Heart left ventricle (tissue), 16 donors: ENCODE results near the gene EDRF1. TPM values are rescaled to one million over a fixed set of nuclear protein-coding genes. Genes with fewer than 3 reads are reported as not detected.
"Not testable (repeated sequence)": the region's sequence is repeated elsewhere in the genome, so short reads cannot be mapped to it uniquely, and the experiment has no call there.

Experiments used
- ATAC-seq, 4 donors: fragments of 200-7000 bp; cut with Tn5 transposase; one replicate each; pipeline ENCODE4 v1.9.1; 2020 to 2022; ENCODE audit warnings: moderate library complexity in 4 of 4, mild to moderate bottlenecking in 3 of 4, moderate number of reproducible peaks in 1 of 4
- DNase-seq, 5 donors: peaks; one replicate each; pipeline ENCODE4 v3.0.0-alpha.2; 2020
- H3K27ac ChIP-seq, 12 donors: fragments of 200-600 bp; sonication (generic) in 4 of 12; one replicate each; pipeline versions ENCODE4 v1.5.0 to v1.8.0; 2016 to 2022; ENCODE audit warnings: mild to moderate bottlenecking in 2 of 12
- H3K27me3 ChIP-seq, 9 donors: fragments of 200-600 bp; sonication (generic) in 2 of 9; one replicate each; pipeline versions ENCODE4 v1.5.1 to v1.8.0; 2016 to 2022; ENCODE audit warnings: mild to moderate bottlenecking in 3 of 9
- H3K36me3 ChIP-seq, 9 donors: fragments of 200-600 bp; sonication (generic) in 2 of 9; one replicate each; pipeline versions ENCODE4 v1.5.0 to v1.8.0; 2018 to 2022; ENCODE audit warnings: mild to moderate bottlenecking in 2 of 9
- H3K4me1 ChIP-seq, 12 donors: fragments of 200-600 bp; sonication (generic) in 4 of 12; one replicate each; pipeline versions ENCODE4 v1.5.0 to v1.8.0; 2016 to 2022; ENCODE audit warnings: mild to moderate bottlenecking in 3 of 12
- H3K4me3 ChIP-seq, 12 donors: fragments of 200-600 bp; sonication (generic) in 4 of 12; one replicate each; pipeline versions ENCODE4 v1.5.0 to v1.8.0; 2017 to 2022; ENCODE audit warnings: mild to moderate bottlenecking in 9 of 12, moderate library complexity in 4 of 12
- H3K9me3 ChIP-seq, 12 donors: fragments of 200-600 bp; sonication (generic) in 4 of 12; one replicate each; pipeline versions ENCODE4 v1.5.0 to v1.8.0; 2016 to 2022; ENCODE audit warnings: mild to moderate bottlenecking in 1 of 12
- POLR2A ChIP-seq, 2 donors: fragments of 450-650 bp; IDR thresholded peaks; one replicate each; pipeline ENCODE4 v1.6.1; 2017; ENCODE audit warnings: antibody characterized with exemption in 2 of 2, mild to moderate bottlenecking in 2 of 2, moderate library complexity in 2 of 2
- WGBS, 4 donors: extraction: QIAGEN DNeasy Blood & Tissue Kit in 2 of 4; methylation state at CpG; one replicate each; pipeline versions ENCODE4 v1.1.5 to v1.1.7; 2013 to 2018; 5-methylcytosine and 5-hydroxymethylcytosine counted together
- intact Hi-C, 10 donors: fragments of 100-400 bp; cut with DNase I; formaldehyde crosslinking; loops; one replicate each; pipeline versions ENCODE4 v1.11.1 to v1.14.2; 2022
- polyA plus RNA-seq, 2 donors: library from polyadenylated mRNA; stranded (reverse); fragments of 200-250 nt; gene quantifications; one replicate each; pipeline ENCODE4 v1.2.3, GENCODE V29; 2013
- total RNA-seq, 9 donors: library from RNA; depleted of rRNA in 2 of 9; stranded (reverse); fragments of >200 nt in 2 of 9; fragmentation: NEBNext Ultra II Directional in 3 of 9; extraction: Animal tissue kit (Norgen Biotek cat#: 25700) in 3 of 9; gene quantifications; one replicate each; pipeline versions ENCODE4 v1.1.0 to v1.2.4, GENCODE V29; 2016 to 2023
- TF ChIP-seq, protein P1 (sequence below), 12 donors: fragments of 200-600 bp; sonication (generic) in 4 of 12; IDR thresholded peaks; one replicate each; pipeline versions ENCODE4 v1.5.0 to v1.8.0; 2018 to 2022; ENCODE audit warnings: antibody characterized with exemption in 12 of 12, mild to moderate bottlenecking in 5 of 12
- donor health status: ischemic (EF 13 %, LVEDD 7.1; RV severe dilation, severe dysfunction).
- donor health status: healthy with polysubstance abuse.
- donor health status: DM: no; HTN: yes; CAD: no.
- donor health status: DM: no; HTN: no; CAD: no.
- donor health status: ischemic (EF 25% LVEDD 6.9; RV normal size, moderate dysfunction).
- donor health status: ischemic (EF 25% LVEDD 5.7; RV mildly dilated, moderate dysfunction).
- donor health status: healthy.
- donor health status: DM: yes; HTN: yes; CAD: no.
- donor health status: ischemic (EF 35%, LVEDD 5.7; RV mildly dilated, moderate dysfunction).
- donor health status: nonischemic (EF 11% LVEDD 7.7; RV severe dilation, severe dysfunction).
- donor health status: DM: yes; HTN: yes; CAD: no.
- donor health status: PGD.
- donor health status: ischemic (EF 29% LVEDD 5.4; RV normal size, mild dysfunction).
- donor health status: nonischemic (EF 23%, LVEDD 6.1; RV moderate dilation, normal function).

EDRF1 gene
- total and polyA plus RNA-seq, 11 donors = 6.9 to 13.9 (median 9.8) TPM

DNA sequence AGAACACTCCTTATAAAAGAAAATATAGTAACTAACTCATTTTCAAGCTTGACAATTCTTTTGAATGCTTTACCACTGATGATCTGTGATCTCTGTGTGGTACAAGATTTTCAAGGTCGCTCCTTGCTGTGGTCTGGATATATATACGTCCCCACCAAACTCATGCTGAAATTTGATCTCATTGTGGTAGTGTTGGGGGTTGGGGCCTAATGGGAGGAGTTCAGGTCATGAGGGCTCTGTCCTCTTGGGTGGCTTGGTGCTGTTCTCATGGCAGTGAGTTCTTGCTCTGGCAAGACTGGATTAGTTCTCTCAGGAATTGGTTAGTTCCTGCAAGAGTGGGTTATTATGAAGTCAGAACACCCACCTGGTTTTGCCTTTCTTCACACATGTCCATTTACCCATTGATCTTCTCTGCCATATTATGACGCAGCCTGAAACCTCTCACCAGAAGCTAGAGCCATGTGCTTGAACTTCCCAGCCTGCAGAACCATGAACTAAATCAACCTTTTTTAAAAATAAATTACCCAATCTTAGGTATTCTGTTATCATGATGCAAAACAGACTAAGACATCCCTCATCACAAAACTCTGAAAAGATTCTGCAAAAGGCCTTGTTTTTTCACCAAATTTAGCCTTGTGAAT is 8.3 kb upstream of the EDRF1 start:
- Histone ChIP-seq H3K36me3 (no peaks in the 10 kb centered on the region), H3K4me3 (no peak overlapping the region), H3K4me1 (peaks cover 0 to 5% (median 0%) of the 10 kb centered on the region in 12 donors), H3K27me3 (no peaks in the 10 kb centered on the region), H3K9me3 (peaks cover 0 to 23% (median 3%) of the 10 kb centered on the region in 12 donors), H3K27ac (no peak overlapping the region)
- DNase-seq = no peak
- 87 to 95% (median 89%) methylated on average over 3 of the region's 3 CpGs for WGBS, 4 donors
- intact Hi-C loops = loop anchor here in 2 of 10 donors (10.0 kb wide), 2 partner anchors 546 to 796 kb away; partner anchors contain the start of gene CTBP2 (in 1 of the 2)
- no peak for ATAC-seq
- TF ChIP-seq, protein P1, sequence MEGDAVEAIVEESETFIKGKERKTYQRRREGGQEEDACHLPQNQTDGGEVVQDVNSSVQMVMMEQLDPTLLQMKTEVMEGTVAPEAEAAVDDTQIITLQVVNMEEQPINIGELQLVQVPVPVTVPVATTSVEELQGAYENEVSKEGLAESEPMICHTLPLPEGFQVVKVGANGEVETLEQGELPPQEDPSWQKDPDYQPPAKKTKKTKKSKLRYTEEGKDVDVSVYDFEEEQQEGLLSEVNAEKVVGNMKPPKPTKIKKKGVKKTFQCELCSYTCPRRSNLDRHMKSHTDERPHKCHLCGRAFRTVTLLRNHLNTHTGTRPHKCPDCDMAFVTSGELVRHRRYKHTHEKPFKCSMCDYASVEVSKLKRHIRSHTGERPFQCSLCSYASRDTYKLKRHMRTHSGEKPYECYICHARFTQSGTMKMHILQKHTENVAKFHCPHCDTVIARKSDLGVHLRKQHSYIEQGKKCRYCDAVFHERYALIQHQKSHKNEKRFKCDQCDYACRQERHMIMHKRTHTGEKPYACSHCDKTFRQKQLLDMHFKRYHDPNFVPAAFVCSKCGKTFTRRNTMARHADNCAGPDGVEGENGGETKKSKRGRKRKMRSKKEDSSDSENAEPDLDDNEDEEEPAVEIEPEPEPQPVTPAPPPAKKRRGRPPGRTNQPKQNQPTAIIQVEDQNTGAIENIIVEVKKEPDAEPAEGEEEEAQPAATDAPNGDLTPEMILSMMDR (IDR thresholded peaks at IDR 0.05) = no peak
- no peak for TF ChIP-seq POLR2A (IDR thresholded peaks at IDR 0.05)

DNA sequence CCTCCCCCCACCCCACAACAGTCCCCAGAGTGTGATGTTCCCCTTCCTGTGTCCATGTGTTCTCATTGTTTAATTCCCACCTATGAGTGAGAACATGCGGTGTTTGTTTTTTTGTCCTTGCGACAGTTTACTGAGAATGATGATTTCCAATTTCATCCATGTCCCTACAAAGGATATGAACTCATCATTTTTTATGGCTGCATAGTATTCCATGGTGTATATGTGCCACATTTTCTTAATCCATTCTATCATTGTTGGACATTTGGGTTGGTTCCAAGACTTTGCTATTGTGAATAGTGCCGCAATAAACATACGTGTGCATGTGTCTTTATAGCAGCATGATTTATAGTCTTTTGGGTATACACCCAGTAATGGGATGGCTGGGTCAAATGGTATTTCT is 4.8 kb upstream of the EDRF1 start:
- ATAC-seq, H3K4me3 ChIP-seq, H3K27ac ChIP-seq, H3K27me3 ChIP-seq, DNase-seq, H3K36me3 ChIP-seq, H3K4me1 ChIP-seq: not testable (repeated sequence)
- intact Hi-C loops = loop anchor here in 3 of 10 donors (5.0 to 10.0 kb wide), 3 partner anchors 550 to 800 kb away; partner anchors contain the start of gene CTBP2 (in 1 of the 3)
- WGBS, 4 donors = 86 to 98% (median 96%) methylated on average over 4 of the region's 4 CpGs
- peaks cover 0 to 28% (median 3%) of the 10 kb centered on the region in 12 donors for H3K9me3 ChIP-seq

DNA sequence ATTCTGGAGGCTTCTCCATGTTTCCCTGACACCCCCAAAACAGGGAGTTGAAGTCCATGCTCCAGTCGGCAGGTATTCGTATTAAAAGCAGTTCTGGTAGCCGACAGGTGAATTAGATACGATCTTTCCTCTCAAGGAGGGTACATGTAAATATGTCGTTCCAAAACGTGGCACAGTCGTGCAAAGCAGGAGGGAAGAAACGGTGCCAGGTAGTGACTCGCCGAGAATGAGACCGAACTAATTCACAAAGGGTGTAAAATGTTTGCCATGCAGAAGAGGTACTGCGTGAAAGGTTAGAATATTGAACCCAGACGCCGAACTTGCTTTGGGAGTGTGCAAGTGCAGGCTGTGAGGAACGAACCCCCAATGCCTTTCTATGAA is 483 bp downstream of the EDRF1 start:
- ATAC-seq = no peak
- Histone ChIP-seq H3K4me3 (peak overlapping the region; percentile 76 to 99 (median 95)), H3K27me3 (no peaks in the 10 kb centered on the region), H3K9me3 (peaks cover 0 to 8% (median 0%) of the 10 kb centered on the region in 12 donors), H3K4me1 (peaks cover 3 to 24% (median 13%) of the 10 kb centered on the region in 12 donors), H3K36me3 (peaks cover 0 to 41% (median 39%) of the 10 kb centered on the region in 9 donors), H3K27ac (peak overlapping the region in 11 of 12 donors; percentile 70 to 93 (median 86))
- WGBS, 4 donors = 0 to 2% (median 1%) methylated on average over 15 of the region's 15 CpGs
- DNase-seq = no peak
- intact Hi-C loops = loop anchor here in 2 of 10 donors (10.0 kb wide), 2 partner anchors 555 to 915 kb away; partner anchors contain the start of genes ABRAXAS2 (in 1 of the 2) and CTBP2 (in 1 of the 2)
- no peak for TF ChIP-seq POLR2A (IDR thresholded peaks at IDR 0.05)
- TF ChIP-seq, protein P1 (IDR thresholded peaks at IDR 0.05) = no peak

DNA sequence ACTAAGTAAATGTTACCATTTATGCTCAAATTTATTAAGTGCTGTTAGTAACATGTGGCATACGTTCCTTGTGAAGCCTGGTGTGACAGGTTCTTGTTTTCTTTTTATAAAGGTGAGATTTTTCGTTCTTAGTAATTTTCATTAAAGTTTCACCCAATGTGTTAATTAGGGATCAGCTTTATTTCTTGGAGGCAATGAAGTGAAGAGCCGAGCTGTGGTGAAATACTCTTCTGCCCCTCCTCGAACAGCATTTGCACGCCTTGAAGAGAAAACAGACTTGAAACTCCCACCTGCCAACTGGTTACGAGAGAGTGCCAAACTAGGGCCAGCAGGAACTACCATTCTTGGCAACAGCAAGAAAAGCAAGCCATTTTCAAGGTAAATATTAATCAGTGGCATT is 1.5 kb downstream of the EDRF1 start:
- TF ChIP-seq POLR2A (IDR thresholded peaks at IDR 0.05) = no peak
- TF ChIP-seq, protein P1 (IDR thresholded peaks at IDR 0.05) = no peak
- DNase-seq (no peak), ATAC-seq (no peak)
- intact Hi-C loops = loop anchor here in 2 of 10 donors (10.0 kb wide), 2 partner anchors 556 to 916 kb away; partner anchors contain the start of genes ABRAXAS2 (in 1 of the 2) and CTBP2 (in 1 of the 2)
- H3K4me1 ChIP-seq = peaks cover 3 to 24% (median 13%) of the 10 kb centered on the region in 12 donors
- peaks cover 0 to 52% (median 49%) of the 10 kb centered on the region in 9 donors for H3K36me3 ChIP-seq
- no peaks in the 10 kb centered on the region for H3K27me3 ChIP-seq
- H3K9me3 ChIP-seq = peaks cover 0 to 5% (median 0%) of the 10 kb centered on the region in 12 donors
- H3K4me3 ChIP-seq = peak overlapping the region in 3 of 12 donors; percentile 88 to 98 (median 97)
- 89 to 92% (median 91%) methylated on average over 6 of the region's 6 CpGs for WGBS, 4 donors
- no peak overlapping the region for H3K27ac ChIP-seq
